Astrocyte of the cerebellum (primary cell): ENCODE measurements around the gene MED13L.
A peak's percentile ranks its signal among the peaks of the same experiment; 100 is the strongest.

Experiments
- DNase-seq: peaks from one replicate; pipeline ENCODE4 v3.0.0-alpha.2; 2011; ENCODE audit warnings: low read depth
- H3K4me3 ChIP-seq: 2 replicates; pipeline ENCODE4 v1.5.1; 2011; ENCODE audit warnings: mild to moderate bottlenecking, low read depth, low read length, moderate library complexity
- CTCF ChIP-seq: IDR thresholded peaks from 2 replicates; pipeline ENCODE4 v1.5.1; 2012; ENCODE audit warnings: low read length, low read depth, moderate library complexity, mild to moderate bottlenecking; ENCODE audit errors: missing control alignments
- in situ Hi-C: cut with HindIII; loops from 2 replicates; pipeline ENCODE4 v1.10.0; 2017; ENCODE audit warnings: low sequenced_read_pairs

MED13L gene

GRCh38 chr12:115968211-115968610 lies 309.3 kb downstream of the MED13L start:
- no peak overlapping the region for H3K4me3 ChIP-seq
- DNase-seq: no peak
- in situ Hi-C loops: no loop called here
- no peak for TF ChIP-seq CTCF

- no peak for DNase-seq
Measured at GRCh38 chr12:115966376-115966775, 311.1 kb downstream of the MED13L start.

GRCh38 chr12:115964626-115965025 lies 312.9 kb downstream of the MED13L start:
- in situ Hi-C loops: no loop called here
- no peak overlapping the region for H3K4me3 ChIP-seq
- no peak for TF ChIP-seq CTCF
- DNase-seq: no peak

More at GRCh38 chr12:115966376-115966775, 311.1 kb downstream of the MED13L start:
- TF ChIP-seq CTCF: no peak
- no peak overlapping the region for H3K4me3 ChIP-seq
- in situ Hi-C loops: no loop called here

- no peak for TF ChIP-seq CTCF
- in situ Hi-C loops: no loop called here
- H3K4me3 ChIP-seq: no peak overlapping the region
- DNase-seq: no peak
Measured at GRCh38 chr12:115964214-115964613, 313.3 kb downstream of the MED13L start.

GRCh38 chr12:115962216-115962615 lies 315.3 kb downstream of the MED13L start:
- TF ChIP-seq CTCF: no peak
- in situ Hi-C loops: no loop called here
- DNase-seq: peak; percentile 26
- H3K4me3 ChIP-seq: no peak overlapping the region

GRCh38 chr12:115960868-115961802 lies 316.4 kb downstream of the MED13L start:
- no peak overlapping the region for H3K4me3 ChIP-seq
- in situ Hi-C loops: no loop called here
- DNase-seq: no peak
- TF ChIP-seq CTCF: no peak
